GM19452 (cell line): Measurements from ENCODE around the gene VRK1.
"Not testable (repeated sequence)": the region's sequence is repeated elsewhere in the genome, so short reads cannot be mapped to it uniquely, and the experiment has no call there.

Source experiments
- ATAC-seq: cut with Tn5 transposase; IDR thresholded peaks from one replicate; pipeline ENCODE4 v1.9.1; 2021; ENCODE audit not compliant: unreplicated experiment

The VRK1 gene

GRCh38 chr14:96874127-96874526 is 76.9 kb downstream of the VRK1 start:
- ATAC-seq: no peak

- ATAC-seq: no peak
These were observed 79.6 kb downstream of the VRK1 start for GRCh38 chr14:96876747-96877146.

- peak; percentile 89 for ATAC-seq
These were observed 84.5 kb downstream of the VRK1 start for GRCh38 chr14:96881713-96882112.

GRCh38 chr14:96883974-96884373 is 86.8 kb downstream of the VRK1 start:
- ATAC-seq: not testable (repeated sequence)

GRCh38 chr14:96888158-96888557 is 91.0 kb downstream of the VRK1 start:
- peak; percentile 89 for ATAC-seq

GRCh38 chr14:96888593-96888992 is 91.4 kb downstream of the VRK1 start:
- ATAC-seq: no peak

GRCh38 chr14:96889091-96889490 is 91.9 kb downstream of the VRK1 start:
- no peak for ATAC-seq

- no peak for ATAC-seq
These were observed 96.9 kb downstream of the VRK1 start for GRCh38 chr14:96893966-96894622.

- ATAC-seq: no peak
These were observed 97.8 kb downstream of the VRK1 start for GRCh38 chr14:96894966-96895365.

GRCh38 chr14:96895658-96896271 is 98.6 kb downstream of the VRK1 start:
- peak; percentile 82 for ATAC-seq

- ATAC-seq: no peak
These were observed 100.0 kb downstream of the VRK1 start for GRCh38 chr14:96897184-96897583.

GRCh38 chr14:96901227-96901626 is 104.0 kb downstream of the VRK1 start:
- ATAC-seq: peak; percentile 93

GRCh38 chr14:96902004-96902403 is 104.8 kb downstream of the VRK1 start:
- ATAC-seq: no peak

- ATAC-seq: no peak
These were observed 106.4 kb downstream of the VRK1 start for GRCh38 chr14:96903444-96904023.

GRCh38 chr14:96904201-96904600 is 107.0 kb downstream of the VRK1 start:
- ATAC-seq: no peak

GRCh38 chr14:96905065-96905464 is 107.9 kb downstream of the VRK1 start:
- no peak for ATAC-seq

GRCh38 chr14:96905825-96906224 is 108.6 kb downstream of the VRK1 start:
- ATAC-seq: no peak

GRCh38 chr14:96906434-96906833 is 109.3 kb downstream of the VRK1 start:
- no peak for ATAC-seq

- no peak for ATAC-seq
These were observed 112.7 kb downstream of the VRK1 start for GRCh38 chr14:96909841-96910364.

- ATAC-seq: no peak
These were observed 114.4 kb downstream of the VRK1 start for GRCh38 chr14:96911499-96912149.

- ATAC-seq: no peak
These were observed 117.5 kb downstream of the VRK1 start for GRCh38 chr14:96914571-96915128.
